ENCODE data around the gene BORA. TPM values are rescaled to one million over a fixed set of nuclear protein-coding genes. Genes with fewer than 3 reads are reported as not detected.

The BORA gene
- total and polyA plus RNA-seq, 2 of the 13 experiments (the other 11 are each of a cell fraction or from before 2014, with no cell fraction given), result 4.0 to 17.4 TPM

DNA sequence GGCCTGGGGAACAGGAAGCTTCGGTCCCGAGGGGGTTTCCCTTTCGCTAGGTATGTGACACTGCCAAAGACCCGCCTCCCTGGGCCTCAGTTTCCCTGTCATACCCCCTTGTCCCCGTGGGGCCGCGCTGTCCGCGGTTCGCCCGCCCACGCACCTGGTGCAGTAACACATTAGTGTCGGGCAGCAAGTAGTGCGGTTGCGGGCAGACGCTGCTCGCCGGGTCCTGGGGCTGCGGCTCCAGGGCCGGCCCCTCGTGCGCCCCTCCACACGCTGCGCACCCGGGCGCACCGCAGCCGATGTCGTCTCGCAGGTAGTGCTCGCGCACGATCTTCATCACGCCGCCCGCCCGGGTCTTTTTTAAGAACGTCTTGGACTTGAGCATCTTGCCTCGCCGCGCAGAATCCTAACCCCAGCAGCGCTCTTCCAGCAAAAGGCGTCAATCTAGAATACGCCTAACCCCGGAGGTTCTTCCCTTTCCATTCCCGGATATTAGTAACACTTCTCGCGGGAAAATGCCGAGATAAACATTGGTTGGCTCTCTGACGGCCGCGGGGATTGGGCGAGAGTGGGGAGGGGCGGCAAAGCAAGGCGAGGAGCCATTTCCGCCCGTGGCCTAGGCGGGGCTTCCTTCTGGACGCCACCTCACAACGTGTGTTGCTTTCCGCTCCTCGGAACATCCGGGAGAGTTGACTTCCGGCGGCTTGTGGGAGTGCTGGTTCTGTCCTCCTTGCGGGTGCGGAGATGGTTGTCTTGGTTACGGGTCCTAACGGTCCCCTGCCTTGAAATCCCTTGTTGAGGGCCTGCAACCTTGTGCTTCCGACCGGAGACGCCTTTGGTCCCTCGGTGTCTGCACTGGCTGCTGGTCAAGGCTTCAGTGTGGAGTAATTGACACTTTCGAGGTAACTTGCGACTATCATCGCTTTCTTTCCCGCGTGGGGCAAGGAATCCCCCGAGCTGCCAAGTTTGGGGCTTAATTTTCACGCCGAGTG, 54.0 kb downstream of the BORA start, which contains the start of the genes DIS3 and PIBF1 (continued):
- TF ChIP-seq, protein P1, sequence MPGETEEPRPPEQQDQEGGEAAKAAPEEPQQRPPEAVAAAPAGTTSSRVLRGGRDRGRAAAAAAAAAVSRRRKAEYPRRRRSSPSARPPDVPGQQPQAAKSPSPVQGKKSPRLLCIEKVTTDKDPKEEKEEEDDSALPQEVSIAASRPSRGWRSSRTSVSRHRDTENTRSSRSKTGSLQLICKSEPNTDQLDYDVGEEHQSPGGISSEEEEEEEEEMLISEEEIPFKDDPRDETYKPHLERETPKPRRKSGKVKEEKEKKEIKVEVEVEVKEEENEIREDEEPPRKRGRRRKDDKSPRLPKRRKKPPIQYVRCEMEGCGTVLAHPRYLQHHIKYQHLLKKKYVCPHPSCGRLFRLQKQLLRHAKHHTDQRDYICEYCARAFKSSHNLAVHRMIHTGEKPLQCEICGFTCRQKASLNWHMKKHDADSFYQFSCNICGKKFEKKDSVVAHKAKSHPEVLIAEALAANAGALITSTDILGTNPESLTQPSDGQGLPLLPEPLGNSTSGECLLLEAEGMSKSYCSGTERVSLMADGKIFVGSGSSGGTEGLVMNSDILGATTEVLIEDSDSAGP (CRISPR knock-in tag; IDR thresholded peaks at IDR 0.05; ENCODE audit: borderline replicate concordance), result peak; percentile 91
- TF ChIP-seq MYC (CRISPR knock-in tag; IDR thresholded peaks at IDR 0.05; ENCODE audit: borderline replicate concordance) (peak; percentile 60), ZSCAN31 (CRISPR knock-in tag; IDR thresholded peaks at IDR 0.05; ENCODE audit: low read depth) (peak; percentile 56; the same call in 1 of the 2 replicates), ZNF205 (CRISPR knock-in tag; IDR thresholded peaks at IDR 0.05) (peak; percentile 66; the same call in 1 of the 2 replicates), RFX1 (IDR thresholded peaks at IDR 0.05) (peak; percentile 88), XRCC5 (optimal IDR thresholded peaks at IDR 0.05; ENCODE audit: low read length) (peak; percentile 67), RFXAP (CRISPR knock-in tag; IDR thresholded peaks at IDR 0.05; ENCODE audit: borderline replicate concordance) (peak; percentile 90), ZNF605 (CRISPR knock-in tag; IDR thresholded peaks at IDR 0.05) (peak; percentile 32), POLR2G (IDR thresholded peaks at IDR 0.05; ENCODE audit: low read depth, low read length) (peak; percentile 89), ZBTB20 (CRISPR knock-in tag; IDR thresholded peaks at IDR 0.05; ENCODE audit: borderline replicate concordance, low read depth) (0 out of 2 replicates have a peak, but pooled peaks have one; percentile 48), BRD4 (CRISPR knock-in tag; IDR thresholded peaks at IDR 0.05) (peak; percentile 58; the same call in 1 of the 2 replicates), ZNF724P (CRISPR knock-in tag; IDR thresholded peaks at IDR 0.05; ENCODE audit: borderline replicate concordance) (no peak; the same call in 1 of the 2 replicates), ELF4 (CRISPR knock-in tag; IDR thresholded peaks at IDR 0.05; ENCODE audit: borderline replicate concordance) (peak; percentile 86), TBP (CRISPR knock-in tag; IDR thresholded peaks at IDR 0.05) (no peak; the same call in 1 of the 2 replicates)
- TF ChIP-seq, protein P2, sequence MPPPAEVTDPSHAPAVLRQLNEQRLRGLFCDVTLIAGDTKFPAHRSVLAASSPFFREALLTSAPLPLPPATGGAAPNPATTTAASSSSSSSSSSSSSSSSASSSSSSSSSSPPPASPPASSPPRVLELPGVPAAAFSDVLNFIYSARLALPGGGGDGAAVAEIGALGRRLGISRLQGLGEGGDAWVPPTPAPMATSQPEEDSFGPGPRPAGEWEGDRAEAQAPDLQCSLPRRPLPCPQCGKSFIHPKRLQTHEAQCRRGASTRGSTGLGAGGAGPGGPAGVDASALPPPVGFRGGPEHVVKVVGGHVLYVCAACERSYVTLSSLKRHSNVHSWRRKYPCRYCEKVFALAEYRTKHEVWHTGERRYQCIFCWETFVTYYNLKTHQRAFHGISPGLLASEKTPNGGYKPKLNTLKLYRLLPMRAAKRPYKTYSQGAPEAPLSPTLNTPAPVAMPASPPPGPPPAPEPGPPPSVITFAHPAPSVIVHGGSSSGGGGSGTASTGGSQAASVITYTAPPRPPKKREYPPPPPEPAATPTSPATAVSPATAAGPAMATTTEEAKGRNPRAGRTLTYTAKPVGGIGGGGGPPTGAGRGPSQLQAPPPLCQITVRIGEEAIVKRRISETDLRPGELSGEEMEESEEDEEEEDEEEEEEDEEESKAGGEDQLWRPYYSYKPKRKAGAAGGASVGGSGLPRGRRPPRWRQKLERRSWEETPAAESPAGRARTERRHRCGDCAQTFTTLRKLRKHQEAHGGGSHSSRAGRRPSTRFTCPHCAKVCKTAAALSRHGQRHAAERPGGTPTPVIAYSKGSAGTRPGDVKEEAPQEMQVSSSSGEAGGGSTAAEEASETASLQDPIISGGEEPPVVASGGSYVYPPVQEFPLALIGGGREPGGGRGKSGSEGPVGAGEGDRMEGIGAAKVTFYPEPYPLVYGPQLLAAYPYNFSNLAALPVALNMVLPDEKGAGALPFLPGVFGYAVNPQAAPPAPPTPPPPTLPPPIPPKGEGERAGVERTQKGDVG (CRISPR knock-in tag; IDR thresholded peaks at IDR 0.05; ENCODE audit: borderline replicate concordance), result no peak
- TF ChIP-seq, protein P3, sequence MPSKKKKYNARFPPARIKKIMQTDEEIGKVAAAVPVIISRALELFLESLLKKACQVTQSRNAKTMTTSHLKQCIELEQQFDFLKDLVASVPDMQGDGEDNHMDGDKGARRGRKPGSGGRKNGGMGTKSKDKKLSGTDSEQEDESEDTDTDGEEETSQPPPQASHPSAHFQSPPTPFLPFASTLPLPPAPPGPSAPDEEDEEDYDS (CRISPR knock-in tag; IDR thresholded peaks at IDR 0.05), result peak; percentile 90
- TF ChIP-seq, protein P4, sequence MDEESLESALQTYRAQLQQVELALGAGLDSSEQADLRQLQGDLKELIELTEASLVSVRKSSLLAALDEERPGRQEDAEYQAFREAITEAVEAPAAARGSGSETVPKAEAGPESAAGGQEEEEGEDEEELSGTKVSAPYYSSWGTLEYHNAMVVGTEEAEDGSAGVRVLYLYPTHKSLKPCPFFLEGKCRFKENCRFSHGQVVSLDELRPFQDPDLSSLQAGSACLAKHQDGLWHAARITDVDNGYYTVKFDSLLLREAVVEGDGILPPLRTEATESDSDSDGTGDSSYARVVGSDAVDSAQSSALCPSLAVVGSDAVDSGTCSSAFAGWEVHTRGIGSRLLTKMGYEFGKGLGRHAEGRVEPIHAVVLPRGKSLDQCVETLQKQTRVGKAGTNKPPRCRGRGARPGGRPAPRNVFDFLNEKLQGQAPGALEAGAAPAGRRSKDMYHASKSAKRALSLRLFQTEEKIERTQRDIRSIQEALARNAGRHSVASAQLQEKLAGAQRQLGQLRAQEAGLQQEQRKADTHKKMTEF (CRISPR knock-in tag; IDR thresholded peaks at IDR 0.05), result peak; percentile 75
- TF ChIP-seq, protein P5, sequence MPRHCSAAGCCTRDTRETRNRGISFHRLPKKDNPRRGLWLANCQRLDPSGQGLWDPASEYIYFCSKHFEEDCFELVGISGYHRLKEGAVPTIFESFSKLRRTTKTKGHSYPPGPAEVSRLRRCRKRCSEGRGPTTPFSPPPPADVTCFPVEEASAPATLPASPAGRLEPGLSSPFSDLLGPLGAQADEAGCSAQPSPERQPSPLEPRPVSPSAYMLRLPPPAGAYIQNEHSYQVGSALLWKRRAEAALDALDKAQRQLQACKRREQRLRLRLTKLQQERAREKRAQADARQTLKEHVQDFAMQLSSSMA (CRISPR knock-in tag; IDR thresholded peaks at IDR 0.05), result no peak
